Sigmoid colon (tissue), 4 donors: ENCODE data around the gene KRTAP3-2.

ENCODE experiments used
- CTCF ChIP-seq, 4 experiments: fragments of 450-650 bp in 3 of 4; fragments of 200-600 bp in 1 of 4; IDR thresholded peaks; one replicate each; pipeline ENCODE4 v1.5.1; 2016 to 2019; ENCODE audit warnings: antibody characterized with exemption in 4 of 4, mild to moderate bottlenecking in 3 of 4, moderate library complexity in 2 of 4
- EP300 ChIP-seq, 4 donors: sonication (generic); formaldehyde crosslinking; IDR thresholded peaks; one replicate each; pipeline ENCODE4 v1.6.1; 2017; ENCODE audit warnings: antibody characterized with exemption in 4 of 4
- POLR2A ChIP-seq, 2 donors: fragments of 450-650 bp; IDR thresholded peaks; one replicate each; pipeline ENCODE4 v1.6.1; 2016; ENCODE audit warnings: antibody characterized with exemption in 2 of 2, mild to moderate bottlenecking in 2 of 2, moderate library complexity in 2 of 2
- POLR2AphosphoS5 ChIP-seq, 4 donors: sonication (generic); formaldehyde crosslinking; IDR thresholded peaks; one replicate each; pipeline ENCODE4 v1.6.1; 2017; ENCODE audit warnings: antibody characterized with exemption in 4 of 4

- no peak for TF ChIP-seq CTCF (IDR thresholded peaks at IDR 0.05)
- TF ChIP-seq EP300 (IDR thresholded peaks at IDR 0.05): no peak
- no peak for TF ChIP-seq POLR2A (IDR thresholded peaks at IDR 0.05)
- no peak for TF ChIP-seq POLR2AphosphoS5 (IDR thresholded peaks at IDR 0.05)
Observed at GRCh38 chr17:40974366-40974765, 25.3 kb downstream of the KRTAP3-2 start.
